HG03558 (cell line): ENCODE results near the gene BAK1.
"Not testable (repeated sequence)": the region's sequence is repeated elsewhere in the genome, so short reads cannot be mapped to it uniquely, and the experiment has no call there.

Experiments
- ATAC-seq: cut with Tn5 transposase; IDR thresholded peaks from one replicate; pipeline ENCODE4 v1.9.1; 2021; ENCODE audit warnings: moderate number of reproducible peaks; ENCODE audit not compliant: unreplicated experiment; ENCODE audit errors: extremely low read depth

The BAK1 gene

DNA sequence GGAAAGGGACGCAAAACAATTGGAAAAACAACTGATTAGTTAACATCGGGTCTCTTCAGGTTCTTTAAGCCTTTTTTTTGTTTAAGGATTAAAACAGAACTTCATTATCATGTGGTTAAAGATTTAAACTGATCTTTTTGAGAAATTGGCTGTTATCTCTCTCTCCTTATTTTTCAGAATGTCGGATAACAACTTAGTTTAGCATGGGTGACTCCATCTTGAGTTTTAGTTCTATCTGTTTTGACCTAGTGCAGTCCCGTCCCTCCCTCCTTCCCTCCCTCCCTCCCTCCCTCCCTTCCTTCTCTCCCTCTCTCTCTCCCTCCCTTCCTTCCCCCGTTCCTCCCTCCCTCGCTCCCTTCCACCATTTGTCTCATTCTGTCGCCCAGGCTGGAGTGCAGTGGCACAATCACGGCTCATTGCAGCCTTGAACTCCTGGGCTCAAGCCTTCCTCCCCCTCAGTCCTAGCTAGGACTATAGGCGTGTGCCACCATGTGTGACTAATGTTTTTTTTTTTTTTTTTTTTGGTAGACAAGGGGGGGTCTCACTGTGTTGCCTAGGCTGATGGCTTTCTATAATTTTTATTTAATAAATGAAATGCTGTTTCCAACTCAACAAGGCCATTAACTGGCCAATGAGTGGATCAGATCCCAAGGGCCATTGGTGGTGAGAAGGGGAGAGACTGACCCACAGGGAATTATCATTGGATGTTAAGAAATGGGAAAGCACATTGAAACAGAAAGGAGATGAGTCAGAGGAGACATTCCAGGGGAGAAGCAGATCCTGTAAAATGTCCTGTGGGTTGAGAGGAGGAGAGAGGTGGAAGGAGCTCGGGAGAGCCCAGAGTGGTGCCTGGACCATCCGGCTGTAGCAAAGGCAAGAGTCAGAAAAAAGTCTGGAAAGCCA lies 13.6 kb downstream of the BAK1 start:
- ATAC-seq, result no peak

DNA sequence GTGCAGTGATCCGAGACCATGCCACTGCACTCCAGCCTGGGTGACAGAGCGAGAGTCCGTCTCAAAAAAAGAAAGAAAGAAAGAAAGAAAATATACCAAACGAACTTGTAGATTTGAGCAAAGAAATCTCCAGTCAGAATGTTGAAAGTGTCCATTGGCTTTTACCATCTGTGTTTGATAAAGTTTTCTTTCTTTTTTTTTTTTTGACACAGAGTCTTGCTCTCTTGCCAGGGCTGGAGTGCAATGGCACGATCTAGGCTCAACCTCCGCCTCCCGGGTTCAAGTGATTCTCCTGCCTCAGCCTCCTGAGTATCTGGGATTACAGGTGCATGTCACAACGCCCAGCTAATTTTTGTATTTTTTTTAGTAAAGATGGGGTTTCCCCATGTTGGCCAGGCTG lies 21.3 kb downstream of the BAK1 start:
- no peak for ATAC-seq

DNA sequence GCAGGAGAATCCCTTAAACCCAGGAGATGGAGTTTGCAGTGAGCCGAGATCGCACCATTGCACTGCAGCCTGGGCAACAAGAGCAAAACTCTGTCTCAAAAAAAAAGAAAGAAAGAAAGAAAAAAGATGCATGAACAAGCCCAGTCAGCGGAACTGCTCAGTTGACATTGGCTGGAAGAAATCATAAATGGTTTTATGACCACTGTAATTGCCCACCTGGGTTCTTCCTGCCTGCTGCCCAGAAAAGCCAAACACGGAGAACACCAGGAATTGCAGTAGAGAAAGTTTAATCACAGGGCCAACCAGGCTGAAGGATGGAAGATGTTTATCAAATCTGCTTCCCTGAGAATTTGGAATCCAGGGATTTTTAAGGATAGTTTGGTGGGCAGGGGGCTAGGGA lies 22.7 kb downstream of the BAK1 start:
- no peak for ATAC-seq

DNA sequence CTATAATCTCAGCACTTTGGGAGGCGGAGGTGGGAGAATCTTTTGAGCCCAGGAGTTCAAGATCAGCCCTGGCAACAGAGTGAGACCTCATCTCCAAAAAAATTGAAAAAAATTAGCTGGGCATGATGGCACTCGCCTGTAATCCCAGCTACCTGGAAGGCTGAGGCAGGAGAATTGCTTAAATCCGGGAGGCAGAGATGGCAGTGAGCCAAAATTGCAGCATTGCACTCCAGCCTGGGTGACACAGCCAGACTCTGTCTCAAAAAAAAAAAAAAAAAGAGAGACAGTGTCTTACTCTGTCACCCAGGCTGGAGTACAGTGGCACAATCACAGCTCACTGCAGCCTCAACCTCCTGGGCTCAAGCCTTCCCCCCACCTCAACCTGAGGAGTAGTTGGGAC lies 27.2 kb downstream of the BAK1 start:
- ATAC-seq, result not testable (repeated sequence)

DNA sequence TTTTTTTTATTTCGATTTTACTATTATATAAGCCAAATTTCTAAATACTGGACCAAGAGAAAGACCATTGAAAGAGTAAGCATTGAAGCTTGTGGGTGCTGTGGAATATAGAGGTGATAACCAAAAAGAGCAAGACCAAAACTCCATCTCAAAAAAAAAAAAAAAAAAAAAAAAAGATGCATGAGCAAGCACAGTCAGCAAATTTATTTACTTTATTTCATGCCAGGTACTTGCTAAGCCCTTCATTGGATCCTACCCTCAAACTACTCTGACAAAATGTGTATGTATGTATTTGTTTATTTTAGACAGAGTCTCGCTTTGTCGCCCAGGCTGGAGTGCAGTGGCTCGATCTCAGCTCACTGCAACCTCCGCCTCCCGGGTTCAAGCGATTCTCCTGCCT lies 27.8 kb downstream of the BAK1 start:
- ATAC-seq, result no peak

DNA sequence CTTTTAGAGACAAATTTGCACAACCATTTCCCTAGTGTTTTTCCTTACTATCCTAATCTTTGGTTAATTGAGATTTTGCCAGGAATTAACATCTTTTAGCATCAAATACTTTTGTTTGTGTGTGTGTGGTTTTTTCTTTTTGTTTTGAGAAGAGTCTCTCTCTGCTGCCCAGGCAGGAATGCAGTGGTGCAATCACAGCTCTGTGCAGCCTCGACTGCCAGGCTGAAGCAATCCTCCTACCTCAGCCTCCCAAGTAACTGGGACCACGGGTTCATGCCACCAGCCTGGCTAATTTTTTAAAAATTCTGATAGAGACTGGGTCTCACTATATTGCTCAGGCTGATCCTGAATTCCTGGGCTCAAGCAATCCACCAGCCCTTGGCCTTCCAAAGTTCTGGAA lies 28.5 kb downstream of the BAK1 start:
- ATAC-seq, result no peak

DNA sequence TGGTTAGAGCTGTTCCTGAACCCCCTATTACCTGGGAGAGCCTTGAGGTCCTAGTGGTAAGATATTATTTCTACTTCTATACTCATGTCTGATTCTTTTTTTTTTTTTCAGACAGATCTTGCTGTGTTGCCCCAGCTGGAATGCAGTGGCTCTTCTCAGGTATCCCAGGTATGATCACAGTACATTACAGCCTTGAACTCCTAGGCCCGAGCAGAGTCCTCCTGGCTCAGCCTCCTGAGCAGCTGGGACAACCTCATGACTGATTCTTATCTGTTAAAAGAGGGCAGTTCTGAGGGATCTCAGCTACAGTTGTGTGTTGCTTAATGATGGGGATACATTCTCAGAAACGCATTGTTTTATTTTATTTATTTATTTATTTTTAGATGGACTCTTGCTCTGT lies 30.2 kb downstream of the BAK1 start:
- no peak for ATAC-seq

DNA sequence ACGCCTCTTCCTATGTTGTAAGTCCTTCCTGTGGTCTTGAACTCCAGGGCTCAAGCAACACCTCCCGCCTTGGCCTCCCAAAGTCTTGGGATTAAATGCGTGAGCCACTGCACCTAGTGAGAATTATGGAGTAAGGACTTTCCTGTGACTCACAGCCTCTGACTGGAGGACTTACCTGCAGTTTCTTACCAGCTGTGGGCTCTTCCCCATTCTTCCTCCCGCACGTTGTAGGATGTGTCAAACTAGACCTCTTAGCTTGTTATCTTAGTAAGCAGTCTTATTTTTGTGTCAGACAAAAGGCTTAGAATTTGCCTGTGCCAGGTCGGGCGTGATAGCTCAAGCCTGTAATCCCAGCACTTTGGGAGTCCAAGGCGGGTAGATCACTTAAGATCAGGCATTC lies 30.9 kb downstream of the BAK1 start:
- ATAC-seq, result no peak

DNA sequence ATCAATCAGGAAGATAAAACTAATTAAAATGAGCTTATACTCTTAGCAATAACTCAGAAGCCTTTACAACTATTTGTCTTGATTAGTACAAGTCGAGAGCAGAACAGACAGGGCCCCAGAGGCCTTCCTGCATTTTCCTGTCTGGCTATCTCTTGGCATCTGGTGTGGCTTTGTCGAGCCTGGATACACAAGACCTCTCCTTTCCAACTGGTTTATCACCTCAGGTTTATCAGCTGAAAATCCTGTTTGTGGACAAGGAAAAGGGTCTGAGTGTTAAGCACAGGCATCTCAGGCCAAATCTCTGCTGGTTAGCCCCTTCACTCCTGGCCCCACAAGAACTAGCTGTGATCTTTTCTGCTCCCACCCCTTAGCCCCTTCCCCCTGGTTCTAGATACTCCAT lies 32.6 kb downstream of the BAK1 start:
- ATAC-seq, result no peak

DNA sequence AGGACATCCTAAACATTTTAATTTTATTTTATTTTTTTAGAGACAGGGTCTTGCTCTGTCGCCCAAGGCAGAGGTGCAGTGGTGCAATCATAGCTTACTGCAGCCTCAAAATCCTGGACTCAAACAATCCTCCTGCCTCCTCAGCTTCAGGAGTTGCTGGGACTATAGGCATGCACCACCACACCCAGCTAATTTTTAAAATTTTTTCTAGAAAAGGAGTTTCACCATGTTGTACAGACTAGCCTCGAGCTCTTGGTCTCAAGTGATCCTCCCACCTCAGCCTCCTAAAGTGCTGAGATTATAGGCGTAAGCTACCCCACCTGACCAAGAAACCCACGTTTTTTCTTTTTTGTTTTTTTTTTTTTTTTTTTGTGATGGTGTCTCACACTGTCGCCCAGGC lies 33.3 kb downstream of the BAK1 start:
- ATAC-seq, result no peak

DNA sequence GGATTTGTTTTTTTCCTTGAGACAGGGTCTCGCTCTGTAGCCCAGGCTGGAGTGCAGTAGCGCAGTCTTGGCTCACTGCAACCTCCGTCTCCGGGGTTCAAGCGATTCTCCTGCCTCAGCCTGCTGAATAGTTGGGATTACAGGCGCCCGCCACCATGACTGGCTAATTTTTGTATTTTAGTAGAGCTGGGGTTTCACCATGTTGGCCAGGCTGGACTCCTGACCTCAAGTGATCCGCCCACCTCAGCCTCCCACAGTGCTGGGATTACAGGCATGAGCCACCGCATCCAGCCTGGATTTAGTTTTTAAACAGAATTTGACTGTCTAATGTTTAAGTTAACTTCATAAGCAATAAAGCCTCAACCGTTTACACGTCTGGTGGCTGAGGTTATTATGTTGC lies 34.8 kb downstream of the BAK1 start:
- ATAC-seq, result not testable (repeated sequence)

DNA sequence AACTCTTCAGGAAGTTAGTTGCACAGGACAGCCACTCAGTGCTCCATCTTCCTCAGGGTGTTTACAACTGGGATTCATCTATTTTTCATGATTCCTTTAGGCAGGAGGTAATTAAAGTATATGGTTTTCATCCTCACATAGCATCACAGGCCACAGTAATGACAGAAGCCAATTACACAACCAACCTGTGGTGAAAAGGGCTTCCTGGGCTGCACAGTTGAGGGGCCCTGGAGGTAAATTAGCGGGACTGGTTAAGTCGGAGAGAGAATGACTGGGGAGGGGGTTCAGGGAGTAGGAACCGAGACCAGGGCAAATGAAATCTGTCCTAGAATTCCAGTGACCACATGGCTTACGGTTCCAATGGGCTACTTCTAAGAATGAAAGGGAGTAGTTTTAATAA lies 37.0 kb downstream of the BAK1 start:
- no peak for ATAC-seq

DNA sequence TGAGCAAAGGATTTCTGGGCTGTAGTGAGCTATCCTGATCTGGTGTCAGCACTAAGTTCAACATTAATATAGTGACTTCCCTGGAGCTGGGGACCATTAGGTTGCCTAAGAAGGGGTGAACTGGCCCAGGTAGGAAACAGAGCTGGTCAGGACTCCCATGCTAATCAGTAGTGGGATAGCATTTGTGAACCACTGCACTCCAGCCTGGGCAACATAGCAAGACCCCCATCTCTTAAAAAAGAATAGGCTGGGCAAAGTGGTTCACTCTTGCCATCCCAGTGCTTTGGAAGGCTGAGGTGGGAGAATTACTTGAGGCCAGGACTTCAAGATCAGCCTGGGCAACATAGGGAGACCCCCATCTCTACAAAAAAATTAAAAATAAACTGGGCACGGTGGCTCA lies 39.3 kb downstream of the BAK1 start:
- no peak for ATAC-seq

DNA sequence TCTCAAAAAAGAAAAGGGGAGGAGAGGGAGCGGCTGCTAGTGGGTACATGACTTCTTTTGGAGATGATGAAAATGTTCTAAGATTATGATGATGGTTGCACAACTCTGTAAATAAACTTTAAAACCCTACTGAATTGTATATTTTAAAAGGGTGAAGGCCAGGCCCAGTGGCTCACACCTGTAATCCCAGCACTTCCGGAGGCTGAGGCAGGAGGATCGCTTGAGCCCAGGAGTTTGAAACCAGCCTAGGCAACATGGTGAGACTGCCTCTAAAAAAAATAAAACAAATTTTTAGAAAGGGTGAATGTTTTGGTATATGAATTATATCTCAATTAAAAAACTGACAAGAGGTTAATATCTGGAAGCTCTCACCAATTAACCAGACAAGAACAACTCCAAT lies 45.4 kb downstream of the BAK1 start:
- no peak for ATAC-seq

DNA sequence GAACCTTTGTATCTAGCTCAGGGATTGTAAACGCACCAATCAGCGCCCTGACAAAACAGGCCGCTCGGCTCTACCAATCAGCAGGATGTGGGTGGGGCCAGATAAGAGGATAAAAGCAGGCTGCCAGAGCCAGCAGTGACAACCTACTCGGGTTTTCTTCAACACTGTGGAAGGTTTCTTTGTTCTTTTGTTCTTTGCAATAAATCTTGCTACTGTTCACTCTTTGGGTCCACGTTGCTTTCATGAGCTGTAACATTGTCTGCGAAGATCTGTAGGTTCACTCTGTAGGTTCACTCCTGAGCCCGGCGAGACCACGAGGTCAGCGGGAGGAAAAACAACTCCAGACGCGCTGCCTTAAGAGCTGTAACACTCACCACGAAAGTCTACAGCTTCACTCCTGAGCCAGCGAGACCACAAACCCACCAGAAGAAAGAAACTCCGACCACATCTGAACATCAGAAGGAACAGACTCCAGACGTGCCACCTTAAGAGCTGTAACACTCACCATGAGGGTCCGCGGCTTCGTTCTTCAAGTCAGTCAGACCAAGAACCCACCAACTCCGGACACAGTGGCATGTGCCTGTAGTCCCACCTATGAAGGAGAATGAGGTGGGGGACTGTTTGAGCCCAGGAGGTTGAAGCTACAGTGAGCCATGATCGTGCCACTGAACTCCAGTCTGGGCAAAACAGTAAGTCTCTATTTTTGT lies 46.8 kb downstream of the BAK1 start:
- ATAC-seq, result not testable (repeated sequence)

DNA sequence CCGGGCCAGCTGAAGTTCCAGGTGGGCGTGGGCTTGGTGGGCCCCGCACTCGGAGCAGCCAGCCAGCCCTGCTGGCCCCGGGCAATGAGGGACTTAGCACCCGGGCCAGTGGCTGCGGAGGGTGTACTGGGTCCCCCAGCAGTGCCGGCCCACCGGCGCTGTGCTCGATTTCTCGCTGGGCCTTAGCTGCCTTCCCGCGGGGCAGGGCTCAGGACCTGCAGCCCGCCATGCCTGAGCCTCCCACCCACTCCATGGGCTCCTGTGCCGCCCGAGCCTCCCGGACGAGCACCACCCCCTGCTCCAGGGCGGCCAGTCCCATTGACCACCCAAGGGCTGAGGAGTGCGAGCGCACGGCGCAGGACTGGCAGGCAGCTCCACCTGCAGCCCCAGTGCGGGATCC lies 47.6 kb downstream of the BAK1 start:
- ATAC-seq, result not testable (repeated sequence)

DNA sequence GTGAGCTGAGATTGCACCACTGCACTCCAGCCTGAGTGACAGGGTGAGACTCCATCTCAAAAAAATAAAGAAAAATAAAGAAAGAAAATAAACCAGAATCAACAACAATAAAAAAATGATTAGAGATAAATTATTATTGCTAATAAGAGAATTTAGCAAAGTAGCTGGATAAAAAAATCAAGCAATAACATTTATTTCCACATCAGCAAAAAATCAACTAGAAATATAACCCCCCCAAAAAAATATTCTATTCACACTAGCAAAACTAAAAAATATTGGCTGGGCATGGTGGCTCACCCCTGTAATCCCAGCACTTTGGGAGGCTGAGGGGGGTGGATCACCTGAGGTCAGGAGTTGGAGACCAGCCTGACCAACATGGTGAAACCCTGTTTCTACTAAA lies 49.5 kb downstream of the BAK1 start:
- not testable (repeated sequence) for ATAC-seq
